ENCODE measurements around the gene KEL.

KEL gene

DNA sequence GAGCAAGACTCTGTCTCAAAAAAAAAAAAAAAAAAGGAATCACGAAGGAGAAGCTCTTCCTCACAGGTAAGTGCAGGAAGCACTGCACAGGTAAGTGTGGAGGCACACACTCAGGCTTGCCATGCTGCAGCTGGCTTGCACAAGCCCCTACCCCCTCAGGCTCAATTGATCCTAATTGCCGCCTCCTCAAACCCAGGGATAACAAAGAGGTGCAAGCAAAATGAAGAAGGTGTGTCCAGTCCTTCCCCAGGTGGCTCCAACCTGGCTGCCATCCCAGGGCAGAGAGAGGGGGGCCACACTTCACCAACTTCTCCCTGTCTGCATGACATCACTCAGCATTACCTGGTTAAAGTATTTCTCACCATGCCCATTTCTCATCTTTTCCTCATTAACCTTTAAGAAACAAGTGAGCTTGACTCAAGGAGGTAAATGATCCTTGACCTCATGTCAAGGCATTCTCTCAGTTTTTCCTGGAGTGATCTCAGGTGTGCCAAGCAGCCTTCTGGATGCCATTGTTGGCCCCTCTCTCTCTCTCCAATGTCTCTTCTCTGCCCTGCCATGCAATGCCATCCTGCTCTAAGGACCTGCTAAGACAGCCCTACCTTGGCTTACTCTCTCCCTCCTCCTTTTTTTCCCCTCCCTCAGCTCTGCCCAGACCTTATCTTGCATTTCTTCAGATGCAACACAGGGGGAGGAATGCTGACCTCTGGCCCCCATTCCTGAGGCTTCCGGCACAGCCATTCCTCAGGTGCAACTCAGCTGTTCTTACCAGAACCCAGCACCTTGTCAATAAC lies 63.6 kb downstream of the KEL start:
- DNase-seq (ENCODE audit: low spot score), result no peak

DNA sequence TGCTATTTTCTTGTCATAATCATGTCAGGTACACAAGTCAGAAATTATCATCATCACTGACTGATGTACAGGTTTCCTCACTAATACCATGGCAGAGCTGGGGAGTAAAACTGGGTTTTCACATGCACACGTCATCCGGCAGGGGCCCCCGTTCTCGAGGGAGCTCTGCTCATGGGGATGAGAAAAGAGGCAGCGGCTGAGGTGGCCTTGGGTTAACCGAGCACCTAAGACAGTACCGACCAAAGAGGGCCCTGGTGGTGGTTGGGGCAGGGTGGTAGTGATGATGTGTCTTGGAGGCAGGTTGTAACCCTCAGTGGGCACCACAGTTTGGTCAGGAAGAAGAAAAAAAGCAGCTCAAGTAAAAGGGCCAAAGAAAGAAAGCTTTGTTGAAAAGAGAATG lies 64.5 kb downstream of the KEL start:
- no peak for DNase-seq (ENCODE audit: low spot score)

DNA sequence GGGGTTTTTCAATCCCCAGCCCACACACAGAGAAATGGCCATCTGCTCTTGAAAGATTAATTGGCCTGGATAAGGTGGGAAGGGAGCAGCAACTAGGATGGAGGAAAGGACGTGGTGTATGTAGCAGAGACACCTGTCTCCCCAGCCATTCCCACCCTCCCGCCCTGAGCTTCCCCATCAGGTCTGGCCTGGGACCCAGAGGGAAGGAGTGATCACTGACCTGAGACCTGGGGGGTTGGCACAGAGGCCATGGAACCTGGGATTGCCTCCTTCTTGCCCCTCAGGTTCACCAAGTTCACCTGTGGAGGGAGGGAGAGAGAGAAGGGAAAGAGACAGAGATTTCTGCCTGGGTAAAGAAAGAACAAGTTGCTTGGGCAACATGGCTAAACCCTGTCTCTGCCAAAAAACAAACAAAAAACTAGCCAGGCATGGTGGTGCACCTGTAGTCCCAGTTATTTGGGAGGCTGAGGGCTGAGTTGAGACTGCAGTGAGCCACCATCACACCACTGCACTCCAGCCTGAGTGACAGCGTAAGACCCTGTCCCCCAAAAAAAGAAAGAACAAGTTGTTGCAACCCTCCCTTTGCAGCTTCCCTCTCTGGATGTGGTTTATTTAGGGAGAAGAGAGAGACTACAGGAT lies 65.3 kb downstream of the KEL start:
- no peak for DNase-seq (ENCODE audit: low spot score)

DNA sequence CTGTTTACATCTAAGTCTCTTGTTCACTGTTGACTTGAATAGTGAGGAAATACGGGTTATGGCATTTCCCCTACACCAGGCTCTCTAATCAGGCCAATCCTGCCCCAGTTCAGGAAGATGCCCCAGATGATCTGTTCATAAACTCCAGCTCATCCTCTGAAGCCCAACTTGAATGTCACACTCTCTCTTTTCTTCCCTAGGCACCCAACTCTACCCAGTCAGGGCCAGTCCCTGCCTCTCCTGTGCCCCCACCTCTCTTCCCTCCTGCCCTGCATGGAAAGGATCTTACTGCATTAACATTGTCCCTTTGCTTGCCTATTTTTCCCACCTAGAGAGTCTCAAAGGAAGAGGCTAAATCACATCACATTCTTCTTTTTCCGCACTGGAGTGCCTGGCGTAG lies 66.0 kb downstream of the KEL start:
- no peak for DNase-seq (ENCODE audit: low spot score)

DNA sequence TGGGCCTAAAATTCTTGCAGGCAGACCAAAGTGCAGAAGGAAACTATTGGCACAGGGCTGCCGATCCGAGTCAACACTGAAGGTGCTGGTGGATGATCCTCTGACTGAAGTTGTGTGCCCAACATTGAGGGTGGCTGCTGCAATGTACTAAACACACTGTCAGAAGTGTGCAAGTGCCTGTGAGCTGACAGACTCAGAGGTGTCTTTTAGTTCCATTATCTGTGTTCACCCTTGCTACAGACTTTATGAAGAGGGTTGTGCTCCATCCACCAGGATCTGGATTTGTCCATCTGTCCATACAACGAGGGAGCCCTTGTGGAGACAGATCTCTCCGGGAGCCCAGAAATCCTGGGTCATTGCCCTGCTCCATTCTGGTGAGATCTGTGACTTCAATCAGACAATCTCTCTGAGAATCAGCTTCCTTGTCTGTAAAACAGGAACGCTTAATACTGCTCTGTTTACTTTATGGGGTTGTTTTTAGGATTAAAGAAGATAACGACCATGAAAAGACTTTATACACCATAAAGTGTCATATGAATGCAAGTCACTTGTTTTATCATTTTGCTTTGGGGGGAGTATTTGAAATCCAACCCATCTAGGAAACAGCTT lies 67.1 kb downstream of the KEL start:
- DNase-seq (ENCODE audit: low spot score), result no peak

DNA sequence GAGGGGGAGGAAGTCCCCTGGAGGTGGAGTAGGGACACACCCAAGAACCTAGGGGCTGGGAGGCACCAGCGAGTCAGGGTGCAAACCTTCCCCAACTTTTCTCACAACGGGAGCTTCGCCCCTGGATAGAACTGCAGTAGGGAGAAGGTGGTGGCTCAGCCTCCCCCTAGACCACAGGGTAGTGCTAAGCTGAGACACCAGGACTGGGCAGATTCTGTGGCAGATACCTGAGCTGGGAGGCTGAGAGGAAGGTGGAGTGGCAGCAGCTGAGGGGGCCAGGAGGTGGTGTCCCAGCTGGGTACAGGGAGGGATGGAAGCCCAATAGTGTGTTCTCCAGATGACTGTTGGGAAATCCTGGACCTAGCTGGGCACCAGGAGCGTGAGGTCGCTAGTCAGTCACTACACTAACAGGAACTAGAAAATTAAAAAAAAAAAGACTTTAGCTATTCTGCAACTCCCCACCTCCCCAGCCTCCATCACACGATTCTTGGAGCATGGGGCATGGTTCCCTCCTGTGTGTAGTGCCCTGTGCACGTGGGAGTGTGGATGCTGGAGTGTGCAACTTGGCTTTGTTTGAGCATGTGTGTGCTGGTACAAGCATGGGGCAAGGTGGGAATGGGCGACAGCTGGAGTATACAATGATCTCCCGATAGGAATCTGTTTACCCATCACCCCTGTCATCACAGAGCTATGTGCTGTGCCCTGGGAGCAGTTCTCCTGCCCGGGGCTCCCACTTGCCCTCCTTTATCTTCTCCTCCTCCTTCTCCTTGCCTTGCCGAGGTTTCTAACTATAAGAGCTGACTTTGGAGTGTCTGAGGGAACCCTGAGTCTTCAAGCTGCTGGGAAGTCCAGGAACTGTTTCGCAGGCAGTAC lies 67.8 kb downstream of the KEL start:
- DNase-seq (ENCODE audit: low spot score), result no peak

DNA sequence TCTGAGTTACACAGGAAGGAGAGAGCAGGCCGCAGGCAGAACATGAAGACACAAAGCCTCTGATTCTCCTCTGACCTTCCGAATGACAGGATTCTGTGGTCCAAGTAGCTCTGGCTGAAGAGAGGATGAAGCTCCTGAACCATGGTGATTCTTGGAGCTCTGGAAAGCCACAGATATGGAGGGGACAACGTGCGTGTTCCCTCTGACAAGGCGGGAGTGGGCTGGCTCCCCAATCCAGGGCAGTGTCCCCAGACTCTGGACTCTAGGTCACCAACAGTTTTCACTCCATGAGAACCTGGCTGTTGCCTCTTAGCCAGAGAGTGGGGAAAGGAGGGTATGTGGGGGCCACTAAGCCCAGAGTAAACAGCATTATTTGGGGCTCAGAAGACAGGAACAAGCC lies 69.2 kb downstream of the KEL start:
- DNase-seq (ENCODE audit: low spot score), result no peak

DNA sequence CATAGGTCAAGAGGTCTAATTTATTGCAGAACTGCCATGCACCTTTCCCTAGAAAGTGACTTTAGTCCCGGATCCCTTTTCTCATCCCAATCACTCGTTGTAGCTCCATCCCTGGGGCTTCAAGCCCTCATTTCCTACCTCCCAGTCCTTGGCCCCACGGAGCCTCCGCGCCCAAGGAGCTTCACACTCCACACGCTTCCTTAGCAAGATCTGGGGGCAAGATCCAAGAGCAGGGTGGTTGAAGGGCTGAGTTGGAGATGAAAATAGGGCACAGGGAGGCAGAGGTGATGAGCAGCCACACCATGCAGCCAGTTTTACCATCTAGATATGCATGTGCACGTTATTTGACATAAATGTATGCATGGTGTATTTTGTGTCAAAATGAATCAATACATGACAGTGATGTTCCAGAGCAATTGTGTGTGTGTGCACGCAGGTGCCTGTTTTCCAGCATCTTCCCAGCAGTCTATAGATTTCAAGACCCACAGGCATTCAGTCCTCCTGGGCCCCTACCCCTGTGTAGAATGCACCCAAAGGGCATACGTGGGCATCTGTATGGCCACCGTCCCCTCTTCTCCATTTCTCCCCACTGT lies 70.6 kb downstream of the KEL start:
- DNase-seq (ENCODE audit: low spot score), result no peak
